Stimulated activated CD4-positive, alpha-beta T cell treated with anti-CD3 and anti-CD28 coated beads, Interleukin-12 subunit alpha, Interleukin-12 subunit beta, amount 100 ng/mL, for 24 hours (primary cell): ENCODE measurements around the gene SLC14A1.
"Not testable (repeated sequence)": the region's sequence is repeated elsewhere in the genome, so short reads cannot be mapped to it uniquely, and the experiment has no call there.

Source experiments
- DNase-seq, 2 experiments: peaks; one replicate each; pipeline ENCODE4 v3.0.0-alpha.2; 2020; ENCODE audit warnings: low read depth in 2 of 2

Gene SLC14A1

GRCh38 chr18:45757005-45757404, 33.0 kb downstream of the SLC14A1 start:
- no peak for DNase-seq

DNA sequence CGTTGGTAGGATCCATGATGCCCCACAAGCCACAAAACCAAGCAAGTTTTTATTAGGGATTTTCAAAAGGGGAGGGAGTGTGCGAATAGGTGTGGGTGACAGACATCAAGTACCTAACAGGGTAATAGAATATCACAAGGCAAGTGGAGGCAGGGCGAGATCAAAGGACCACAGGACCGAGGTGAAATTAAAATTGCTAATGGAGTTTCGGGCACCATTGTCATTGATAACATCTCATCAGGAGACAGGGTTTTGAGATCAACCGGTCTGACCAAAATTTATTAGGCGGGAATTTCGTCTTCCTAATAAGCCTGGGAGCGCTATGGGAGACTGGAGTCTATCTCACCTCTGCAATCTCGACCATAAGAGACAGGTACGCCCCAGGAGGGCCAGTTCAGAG, 33.7 kb downstream of the SLC14A1 start:
- DNase-seq, result not testable (repeated sequence)

- no peak for DNase-seq
These were observed 36.6 kb downstream of the SLC14A1 start for GRCh38 chr18:45760462-45761036.

- DNase-seq, result no peak
These were observed 37.6 kb downstream of the SLC14A1 start for GRCh38 chr18:45761512-45762114.

DNA sequence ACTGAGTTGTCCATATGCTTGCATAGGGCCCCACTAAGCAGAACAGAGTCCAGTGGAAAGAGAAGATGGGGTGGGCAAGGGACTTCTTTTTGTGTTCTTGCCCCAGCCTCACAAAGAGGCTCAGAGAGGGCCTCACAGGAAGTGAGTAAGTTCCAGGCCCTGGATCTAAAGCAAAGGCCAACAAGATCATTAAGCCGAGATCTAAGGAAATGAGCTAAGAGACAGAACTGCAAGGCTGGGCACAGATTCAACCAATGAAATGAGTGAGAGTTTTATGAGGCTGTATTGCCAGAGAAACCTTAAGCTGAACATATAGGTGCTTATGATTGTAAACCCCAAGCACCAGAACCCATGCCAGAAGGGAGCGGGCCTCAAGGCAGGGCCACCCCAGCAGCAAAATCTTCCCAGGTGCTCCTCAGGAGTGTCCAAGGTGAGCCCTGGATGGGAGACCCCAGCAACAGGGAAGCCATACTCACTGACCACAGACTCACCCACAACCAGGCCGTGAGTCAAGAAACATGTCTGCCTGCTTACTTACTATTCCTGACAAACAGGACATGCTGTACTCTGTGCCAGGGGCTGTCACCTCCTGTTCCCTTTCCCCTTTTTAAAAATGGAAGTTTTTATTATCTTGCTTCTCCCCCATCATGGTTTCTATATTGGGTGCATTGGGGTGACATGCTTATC, 40.2 kb downstream of the SLC14A1 start:
- DNase-seq, result no peak

DNA sequence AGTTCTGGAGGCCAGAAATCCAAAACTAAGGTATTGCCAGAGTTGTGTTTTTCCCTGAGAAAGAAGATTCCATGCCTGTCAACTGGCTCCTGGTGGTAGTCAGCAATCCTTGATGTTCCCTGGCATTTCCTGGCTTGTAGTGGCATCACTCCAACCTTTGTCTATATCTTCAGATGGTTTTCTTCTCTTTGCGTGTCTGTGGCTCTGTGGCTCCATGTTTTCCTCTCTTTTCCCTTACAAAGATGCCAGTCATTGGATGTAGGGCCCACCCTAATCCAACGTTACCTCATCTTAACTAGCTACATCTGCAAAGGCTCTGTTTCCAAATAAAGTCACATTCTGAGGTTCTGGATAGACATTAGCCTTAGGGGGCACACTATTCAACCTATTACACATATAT, 41.8 kb downstream of the SLC14A1 start:
- no peak for DNase-seq

DNA sequence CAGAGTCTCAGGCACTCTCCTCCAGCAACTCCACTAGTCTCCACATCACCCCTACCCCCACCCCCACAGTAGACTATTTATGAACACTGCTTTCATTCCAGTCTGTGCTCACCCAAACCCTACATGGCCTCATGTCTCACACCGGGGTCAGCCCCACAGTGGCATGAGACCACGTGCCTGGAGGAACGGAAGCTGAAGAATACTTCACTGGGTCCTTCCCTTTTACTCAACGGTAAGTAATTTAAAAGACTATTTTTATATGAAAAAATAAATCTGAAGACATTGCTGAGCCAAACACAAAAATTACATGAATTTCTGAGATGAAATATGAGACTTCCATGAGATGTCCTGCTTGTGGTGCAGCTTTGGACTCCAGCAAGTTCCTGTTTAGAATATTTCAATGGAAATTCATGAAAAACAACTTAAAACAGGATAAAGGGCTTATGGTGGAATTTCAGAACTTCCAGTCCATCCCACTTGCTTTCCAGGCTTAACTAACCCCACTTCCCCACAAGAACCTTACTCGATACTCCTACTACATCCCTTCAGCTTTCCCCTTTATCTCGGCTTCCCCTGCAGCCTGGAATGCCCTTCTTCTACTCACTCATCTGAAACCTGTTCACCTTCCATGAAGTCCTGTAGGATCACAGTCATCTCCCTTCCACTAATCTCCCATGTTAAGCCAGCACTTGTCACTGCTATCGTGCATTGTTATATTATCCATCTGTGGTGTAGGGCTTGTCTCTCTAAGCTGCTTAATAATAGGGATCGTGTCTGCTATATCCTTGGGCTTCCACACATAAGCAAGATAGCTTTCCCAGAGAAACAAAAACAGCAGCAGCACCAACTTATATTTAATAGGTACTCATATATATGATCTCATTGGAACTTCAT, 47.9 kb downstream of the SLC14A1 start:
- DNase-seq, result no peak

DNA sequence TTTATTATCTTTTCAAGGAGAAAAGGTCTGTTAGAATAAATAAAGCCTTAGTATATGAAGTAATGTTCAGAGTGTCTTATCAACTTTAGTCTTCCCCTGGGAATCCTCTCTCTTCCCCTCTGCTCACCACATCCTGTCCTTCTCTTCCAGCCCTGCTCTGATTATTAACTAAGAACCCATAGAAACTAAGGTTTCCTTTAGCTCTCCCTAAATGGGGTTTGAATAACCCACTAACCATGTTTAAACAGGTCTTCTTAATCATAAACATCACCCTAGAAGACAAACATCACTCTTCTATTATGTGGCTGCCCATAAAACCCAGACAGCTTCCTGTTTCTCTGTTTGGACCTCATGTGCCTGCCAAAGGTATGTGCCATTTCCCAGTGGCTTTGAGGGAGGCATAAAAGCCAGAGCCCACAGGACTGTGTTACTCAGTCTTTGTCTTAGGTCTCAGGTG, 50.1 kb downstream of the SLC14A1 start:
- no peak for DNase-seq

DNA sequence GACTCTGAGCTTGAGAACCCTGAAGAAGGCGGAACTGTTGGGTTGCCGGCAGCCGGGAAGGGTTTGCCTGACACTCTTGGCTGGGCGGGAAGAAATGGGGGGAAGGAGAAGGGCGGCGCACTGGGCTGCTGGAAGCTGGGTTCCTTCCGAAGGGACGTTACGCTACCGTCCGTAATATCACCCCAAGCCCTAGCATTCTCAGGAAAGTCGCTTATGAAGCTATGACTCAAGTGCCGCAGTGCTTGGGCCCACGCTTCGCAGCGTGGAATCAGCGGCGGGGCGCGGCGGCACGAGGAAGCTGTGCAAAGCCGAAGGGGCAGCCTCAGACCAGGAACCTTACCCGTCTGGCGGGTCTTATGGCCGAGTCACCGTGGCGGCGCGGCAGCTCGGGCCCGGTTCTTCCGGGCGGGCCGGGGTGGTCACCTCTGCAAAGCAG, 51.3 kb downstream of the SLC14A1 start:
- DNase-seq, result peak; percentile 66 to 73

GRCh38 chr18:45775743-45776142, 51.8 kb downstream of the SLC14A1 start:
- no peak for DNase-seq

DNA sequence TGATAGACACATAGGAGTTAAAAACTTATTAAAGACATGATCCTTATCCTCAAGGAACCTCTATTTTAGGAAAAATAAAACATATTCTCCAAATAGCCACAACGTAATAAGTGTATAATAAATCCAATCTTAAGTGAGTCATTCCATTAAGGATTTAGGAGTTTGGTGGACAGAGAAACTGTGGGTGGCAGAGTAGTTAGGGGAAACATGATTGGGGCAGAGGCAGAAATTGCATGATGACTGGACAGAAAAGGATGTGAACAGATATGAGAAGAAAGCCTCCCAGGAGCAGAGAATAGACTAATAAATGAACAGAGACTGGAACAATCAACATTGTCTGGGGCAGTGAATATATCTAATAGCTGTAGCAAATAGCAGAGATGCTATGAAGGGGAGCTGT, 53.4 kb downstream of the SLC14A1 start:
- no peak for DNase-seq

- no peak for DNase-seq
These were observed 56.6 kb downstream of the SLC14A1 start for GRCh38 chr18:45780568-45780967.

DNA sequence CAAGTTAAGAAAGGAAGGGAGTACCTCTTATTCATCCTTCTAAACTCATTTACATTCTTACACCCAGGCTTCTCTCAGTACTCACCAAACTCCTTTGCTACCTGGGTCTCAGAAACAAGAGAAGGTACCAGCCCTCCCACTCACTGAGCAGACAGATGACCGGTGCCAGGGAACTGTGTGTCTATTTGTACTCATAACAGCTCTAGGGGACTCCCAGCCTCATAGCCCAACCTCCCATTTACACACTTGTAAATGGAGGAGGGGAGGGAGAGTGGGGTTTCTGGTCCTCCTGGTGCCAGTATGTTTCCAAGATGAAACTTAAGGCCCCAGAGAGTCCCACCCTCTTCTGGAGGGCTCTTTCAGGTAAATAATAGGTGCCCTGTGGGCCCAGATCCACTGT, 58.7 kb downstream of the SLC14A1 start:
- no peak for DNase-seq

- DNase-seq, result no peak
These were observed 59.4 kb downstream of the SLC14A1 start for GRCh38 chr18:45783097-45784075.

DNA sequence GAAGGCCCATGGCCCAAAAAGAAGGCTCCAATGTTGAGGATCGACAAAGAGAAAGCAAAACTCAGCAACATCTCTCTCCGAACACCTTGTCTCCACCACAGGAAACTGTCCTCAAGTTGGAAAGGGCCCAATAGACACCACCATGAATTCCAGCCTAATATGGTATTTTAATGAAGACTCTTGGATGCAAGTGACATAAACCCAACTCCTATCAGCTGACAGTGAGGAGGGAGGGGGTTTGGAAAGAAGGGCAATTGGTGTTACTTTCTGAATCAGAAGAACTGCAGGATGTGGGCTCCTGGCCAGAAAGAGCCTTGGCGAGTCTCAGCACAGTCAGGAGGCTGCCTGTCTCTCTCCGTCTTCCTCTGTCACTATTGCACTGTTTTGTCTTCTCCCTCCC, 61.2 kb downstream of the SLC14A1 start:
- no peak for DNase-seq

DNA sequence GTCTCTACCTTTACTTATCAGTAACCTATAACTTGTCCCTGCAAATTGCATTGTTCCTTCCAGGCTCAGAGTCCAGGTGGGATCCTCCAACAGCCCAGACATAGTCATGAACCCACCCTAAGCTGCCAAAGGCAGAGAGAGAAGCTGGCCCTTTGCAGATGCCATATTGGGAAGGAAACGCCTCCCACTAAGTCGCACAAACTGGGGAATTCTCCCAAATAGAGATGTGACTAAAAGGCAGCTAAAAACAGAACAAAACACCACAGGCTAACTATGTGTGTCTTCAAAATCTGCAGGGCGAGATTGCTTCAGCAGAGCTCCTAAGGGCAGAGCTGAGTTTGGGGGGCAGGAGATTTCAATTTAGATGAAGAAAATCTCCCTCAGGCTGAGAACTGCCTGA, 63.0 kb downstream of the SLC14A1 start:
- DNase-seq, result no peak

DNA sequence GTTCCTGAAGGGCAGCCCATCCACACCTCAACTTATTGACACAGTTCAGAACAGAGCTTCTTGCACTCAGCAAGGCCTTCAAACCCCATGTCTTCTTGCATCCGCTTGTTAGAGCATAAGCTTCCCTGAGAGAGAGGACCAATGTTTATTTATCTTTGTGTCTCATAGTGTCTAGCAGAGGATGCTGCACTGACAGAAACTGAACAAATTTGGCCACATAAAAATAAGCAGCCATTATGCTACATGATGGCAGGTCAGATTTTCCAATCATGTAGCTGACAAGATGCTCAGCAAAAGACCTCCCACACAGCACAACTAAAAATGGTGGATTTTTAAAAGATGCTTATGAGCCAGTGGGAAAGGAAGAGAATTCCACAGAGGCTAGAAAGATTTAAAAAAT, 63.4 kb downstream of the SLC14A1 start:
- no peak for DNase-seq

DNA sequence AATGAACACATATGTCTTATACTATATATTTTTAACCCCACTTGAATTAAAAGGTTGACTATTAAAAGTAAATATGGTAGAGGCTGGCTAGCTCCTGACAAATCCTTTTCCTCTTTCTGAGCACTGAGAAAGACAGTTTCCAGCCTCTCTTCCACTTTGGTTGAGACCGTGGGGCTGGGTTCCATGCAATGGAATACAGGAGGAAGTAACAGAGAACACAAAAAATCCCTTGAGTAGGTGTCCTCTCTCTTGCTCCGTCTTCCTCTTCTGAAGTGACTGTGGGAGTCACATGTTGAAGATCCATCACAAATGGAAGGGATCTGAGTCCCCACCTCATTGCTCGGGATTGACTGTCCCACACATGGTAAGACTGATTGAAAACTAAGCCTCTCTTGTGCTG, 64.9 kb downstream of the SLC14A1 start:
- DNase-seq, result no peak

- DNase-seq, result no peak
These were observed 68.7 kb downstream of the SLC14A1 start for GRCh38 chr18:45792506-45793263.

DNA sequence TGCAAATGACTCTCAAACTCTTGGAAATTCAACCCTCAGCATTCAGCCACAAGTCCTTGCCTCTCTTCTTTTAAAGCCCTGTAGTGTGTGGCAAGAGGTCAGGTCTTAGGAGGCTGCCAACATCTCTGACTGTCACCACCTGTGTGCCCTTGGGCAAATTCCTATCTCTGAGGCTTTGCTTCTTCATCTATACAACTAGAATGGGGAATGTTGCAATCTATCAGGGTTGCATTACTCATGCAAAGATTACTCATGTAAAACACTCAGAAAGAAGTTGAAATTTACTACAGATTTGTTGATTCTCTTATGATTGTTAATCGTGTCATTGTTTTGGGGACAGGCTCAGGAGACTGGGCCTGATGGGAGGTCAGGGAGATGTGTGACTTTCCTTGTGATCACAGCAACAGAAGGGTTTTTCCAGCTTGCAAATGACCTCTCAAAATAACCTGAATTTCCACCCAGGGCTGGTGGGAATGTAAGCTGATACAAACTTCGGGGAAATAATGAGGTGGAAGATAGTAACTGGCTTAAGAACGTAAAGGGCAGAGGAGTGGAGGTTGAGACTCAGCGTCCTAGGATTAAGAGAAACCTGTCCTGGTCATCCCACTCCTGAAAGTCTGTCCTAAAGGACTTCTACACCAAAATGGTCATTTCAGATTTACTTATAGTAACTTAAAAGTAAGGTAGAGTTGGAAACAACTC, 69.4 kb downstream of the SLC14A1 start:
- no peak for DNase-seq
